Activated CD4-positive, alpha-beta T cell treated with anti-CD3 and anti-CD28 coated beads, Interleukin-10, Interleukin-2, amounts not matched to agents 100 ng/mL and 50 ng/mL, durations not matched to agents 16 hours and 8 hours (primary cell): Measurements from ENCODE around the gene S1PR2.
"Not testable (repeated sequence)": the region's sequence is repeated elsewhere in the genome, so short reads cannot be mapped to it uniquely, and the experiment has no call there.

Experiments
- DNase-seq: peaks from one replicate; pipeline ENCODE4 v3.0.0-alpha.2; 2020

The S1PR2 gene

GRCh38 chr19:10184636-10185035, 46.5 kb downstream of the S1PR2 start:
- DNase-seq, result no peak

GRCh38 chr19:10183926-10184325, 47.2 kb downstream of the S1PR2 start:
- no peak for DNase-seq

GRCh38 chr19:10182847-10183246, 48.3 kb downstream of the S1PR2 start:
- no peak for DNase-seq

GRCh38 chr19:10182076-10182475, 49.1 kb downstream of the S1PR2 start:
- no peak for DNase-seq

DNA sequence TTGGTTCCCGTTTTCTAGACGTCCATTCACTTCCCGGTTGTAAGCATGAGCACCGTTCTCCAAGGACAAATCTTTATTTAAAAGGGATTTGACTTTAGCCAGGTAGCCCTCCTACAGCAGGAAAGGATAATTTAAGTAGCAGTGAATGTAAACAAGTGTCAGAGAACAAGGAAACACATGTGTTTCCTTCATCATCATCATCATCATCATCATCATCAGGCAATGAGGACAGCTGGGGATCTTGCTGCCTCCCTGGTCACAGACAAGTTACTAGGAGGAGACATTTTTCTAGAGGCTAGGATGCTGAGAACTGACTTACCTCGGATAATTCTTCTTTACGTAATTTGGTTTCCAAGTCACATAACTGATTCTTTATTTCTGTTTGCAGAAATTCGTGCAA, 50.7 kb downstream of the S1PR2 start:
- no peak for DNase-seq

DNA sequence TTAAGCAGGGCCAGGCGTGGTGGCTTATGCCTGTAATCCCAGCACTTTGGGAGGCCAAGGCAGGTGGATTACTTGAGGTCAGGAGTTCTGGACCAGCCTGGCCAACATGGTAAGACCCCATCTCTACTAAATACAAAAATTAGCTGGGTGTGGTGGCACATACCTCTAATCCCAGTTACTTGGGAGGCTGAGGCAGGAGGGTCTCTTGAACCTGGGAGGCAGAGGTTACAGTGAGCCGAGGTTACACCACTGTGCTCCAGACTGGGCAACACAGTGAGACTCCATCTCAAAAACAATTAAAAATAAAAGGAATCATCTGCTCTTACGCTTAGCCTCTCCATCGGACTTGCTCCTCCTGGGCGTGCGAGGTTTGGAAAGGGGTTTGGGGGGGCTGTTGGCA, 51.1 kb downstream of the S1PR2 start:
- not testable (repeated sequence) for DNase-seq

DNA sequence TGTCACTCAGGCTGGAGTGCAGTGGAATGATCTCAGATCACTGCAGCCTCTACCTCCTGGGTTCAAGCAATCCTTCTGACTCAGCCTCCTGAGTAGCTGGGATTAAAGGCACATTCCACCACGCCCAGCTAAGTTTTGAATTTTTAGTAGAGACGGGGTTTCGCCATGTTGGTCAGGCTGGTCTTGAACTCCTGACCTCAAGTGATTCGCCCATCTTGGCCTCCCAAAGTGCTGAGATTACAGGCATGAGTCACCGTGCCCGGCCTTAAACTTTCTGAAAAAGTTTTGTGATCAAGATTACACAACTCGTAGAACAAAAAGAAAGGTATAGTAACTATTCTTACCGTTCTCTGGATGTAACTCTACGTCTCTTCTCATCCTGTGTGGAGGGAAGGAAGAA, 57.6 kb downstream of the S1PR2 start:
- DNase-seq, result no peak
